Left ventricle myocardium superior (tissue), 1 donor: Measurements from ENCODE around the gene MYO1A. TPM values are rescaled to one million over a fixed set of nuclear protein-coding genes. Genes with fewer than 3 reads are reported as not detected.
A peak's percentile ranks its signal among the peaks of the same experiment; 100 is the strongest.
"Not testable (repeated sequence)": the region's sequence is repeated elsewhere in the genome, so short reads cannot be mapped to it uniquely, and the experiment has no call there.

ENCODE experiments used
- ATAC-seq: fragments of 200-7000 bp; cut with Tn5 transposase; one replicate; pipeline ENCODE4 v1.9.1; 2020; ENCODE audit warnings: mild to moderate bottlenecking, moderate library complexity
- DNase-seq: peaks from one replicate; pipeline ENCODE4 v3.0.0-alpha.2; 2020
- intact Hi-C: fragments of 100-400 bp; cut with micrococcal nuclease; formaldehyde crosslinking; loops from one replicate; pipeline ENCODE4 v1.11.0; 2022
- total RNA-seq: library from RNA; stranded (reverse); fragmentation: NEBNext Ultra II Directional; extraction: Animal tissue kit (Norgen Biotek cat#: 25700); gene quantifications from one replicate; pipeline ENCODE4 v1.2.1, GENCODE V29; 2021
- donor health status: DM: no; HTN: yes; CAD: no; lungs with severe emphysema.

Gene MYO1A
- total RNA-seq, 1 donor from 2014 or later: not detected

GRCh38 chr12:57088354-57089270 lies 38.7 kb upstream of the MYO1A start, which contains the start of gene NAB2:
NAB2 (plus strand) TSS chr12:57089114; CDS start chr12:57089272, 158 bp downstream.
- ATAC-seq: peak; percentile 79
- intact Hi-C loops: no loop called here
- DNase-seq: peak; percentile 98

- intact Hi-C loops: no loop called here
- ATAC-seq: peak; percentile 62
- DNase-seq: peak; percentile 90
Measured at GRCh38 chr12:57087691-57088353, 37.9 kb upstream of the MYO1A start.

GRCh38 chr12:57087010-57087690 lies 37.2 kb upstream of the MYO1A start:
- DNase-seq: peak; percentile 94
- ATAC-seq: peak; percentile 69
- intact Hi-C loops: no loop called here

- intact Hi-C loops: no loop called here
- ATAC-seq: peak; percentile 12
- DNase-seq: peak; percentile 82
Measured at GRCh38 chr12:57086493-57087009, 36.6 kb upstream of the MYO1A start.

- no peak for DNase-seq
- intact Hi-C loops: no loop called here
Measured at GRCh38 chr12:57085999-57086492, 36.1 kb upstream of the MYO1A start.

GRCh38 chr12:57080855-57081254 lies 30.9 kb upstream of the MYO1A start:
- intact Hi-C loops: no loop called here
- ATAC-seq (no peak), DNase-seq (no peak)

More at GRCh38 chr12:57085999-57086492, 36.1 kb upstream of the MYO1A start:
- ATAC-seq: no peak

- ATAC-seq (no peak), DNase-seq (no peak)
- intact Hi-C loops: no loop called here
Measured at GRCh38 chr12:57079821-57080220, 29.9 kb upstream of the MYO1A start.

GRCh38 chr12:57078519-57079404 lies 28.8 kb upstream of the MYO1A start, which contains the start of gene NEMP1:
NEMP1 (minus strand) TSS chr12:57078791; CDS start chr12:57078745, 46 bp downstream.
- intact Hi-C loops: no loop called here
- ATAC-seq: peak; percentile 100
- DNase-seq: peak; percentile 94

- intact Hi-C loops, ATAC-seq, DNase-seq: not testable (repeated sequence)
Measured at GRCh38 chr12:57073566-57074450, 23.9 kb upstream of the MYO1A start.

GRCh38 chr12:57072661-57073060 lies 22.7 kb upstream of the MYO1A start:
- DNase-seq (no peak), ATAC-seq (no peak)
- intact Hi-C loops: no loop called here

- DNase-seq (no peak), ATAC-seq (peak; percentile 95)
- intact Hi-C loops: loop anchor here (2.0 kb wide), 1 partner anchor 43 kb away; no protein-coding TSS in a partner anchor
Measured at GRCh38 chr12:57069523-57069922, 19.6 kb upstream of the MYO1A start.

- ATAC-seq (no peak), DNase-seq (no peak)
- intact Hi-C loops: no loop called here
Measured at GRCh38 chr12:57066245-57066644, 16.3 kb upstream of the MYO1A start.

- no peak for ATAC-seq
- intact Hi-C loops: no loop called here
- DNase-seq: no peak
Measured at GRCh38 chr12:57063991-57064685, 14.2 kb upstream of the MYO1A start.

GRCh38 chr12:57058454-57058853 lies 8.5 kb upstream of the MYO1A start:
- intact Hi-C loops: no loop called here
- no peak for DNase-seq

GRCh38 chr12:57057067-57057751 lies 7.3 kb upstream of the MYO1A start:
- DNase-seq (no peak), ATAC-seq (no peak)
- intact Hi-C loops: no loop called here

More at GRCh38 chr12:57058454-57058853, 8.5 kb upstream of the MYO1A start:
- no peak for ATAC-seq

GRCh38 chr12:57055824-57056223 lies 5.9 kb upstream of the MYO1A start:
- intact Hi-C loops: no loop called here
- ATAC-seq (no peak), DNase-seq (no peak)
